Kidney capillary endothelial cell (primary cell): ENCODE measurements around the gene THSD7B.
A peak's percentile ranks its signal among the peaks of the same experiment; 100 is the strongest.
"Not testable (repeated sequence)": the region's sequence is repeated elsewhere in the genome, so short reads cannot be mapped to it uniquely, and the experiment has no call there.

Experiments
- DNase-seq: peaks from one replicate; pipeline ENCODE4 v3.0.0-alpha.2; 2018; ENCODE audit warnings: low spot score

The THSD7B gene

GRCh38 chr2:136957044-136957443 lies 191.7 kb downstream of the THSD7B start:
- no peak for DNase-seq

GRCh38 chr2:136962105-136962725 lies 196.9 kb downstream of the THSD7B start:
- DNase-seq: no peak

GRCh38 chr2:136966485-136966884 lies 201.1 kb downstream of the THSD7B start:
- DNase-seq: no peak

GRCh38 chr2:136980303-136980702 lies 215.0 kb downstream of the THSD7B start:
- DNase-seq: no peak

- DNase-seq: not testable (repeated sequence)
Observed at GRCh38 chr2:136981689-136982088, 216.3 kb downstream of the THSD7B start.

GRCh38 chr2:136985044-136985443 lies 219.7 kb downstream of the THSD7B start:
- DNase-seq: no peak

GRCh38 chr2:136986605-136987221 lies 221.4 kb downstream of the THSD7B start:
- DNase-seq: no peak

GRCh38 chr2:136990316-136990715 lies 225.0 kb downstream of the THSD7B start:
- DNase-seq: no peak

GRCh38 chr2:136994793-136995192 lies 229.4 kb downstream of the THSD7B start:
- DNase-seq: no peak

GRCh38 chr2:136997557-136997956 lies 232.2 kb downstream of the THSD7B start:
- peak; percentile 5 for DNase-seq

GRCh38 chr2:137000811-137001210 lies 235.5 kb downstream of the THSD7B start:
- DNase-seq: no peak

GRCh38 chr2:137002896-137003295 lies 237.6 kb downstream of the THSD7B start:
- no peak for DNase-seq

GRCh38 chr2:137005210-137005609 lies 239.9 kb downstream of the THSD7B start:
- DNase-seq: no peak

- DNase-seq: no peak
Observed at GRCh38 chr2:137007938-137008337, 242.6 kb downstream of the THSD7B start.

- no peak for DNase-seq
Observed at GRCh38 chr2:137009953-137010352, 244.6 kb downstream of the THSD7B start.

GRCh38 chr2:137020452-137021196 lies 255.3 kb downstream of the THSD7B start:
- DNase-seq: no peak

- no peak for DNase-seq
Observed at GRCh38 chr2:137021763-137022162, 256.4 kb downstream of the THSD7B start.

- DNase-seq: no peak
Observed at GRCh38 chr2:137023205-137023604, 257.9 kb downstream of the THSD7B start.

GRCh38 chr2:137031731-137032130 lies 266.4 kb downstream of the THSD7B start:
- no peak for DNase-seq

GRCh38 chr2:137036619-137037018 lies 271.3 kb downstream of the THSD7B start:
- no peak for DNase-seq

- DNase-seq: no peak
Observed at GRCh38 chr2:137039482-137040152, 274.3 kb downstream of the THSD7B start.

- no peak for DNase-seq
Observed at GRCh38 chr2:137047369-137047768, 282.0 kb downstream of the THSD7B start.

- no peak for DNase-seq
Observed at GRCh38 chr2:137048455-137048854, 283.1 kb downstream of the THSD7B start.
